ENCODE measurements around the gene LYRM4. TPM values are rescaled to one million over a fixed set of nuclear protein-coding genes. Genes with fewer than 3 reads are reported as not detected.

LYRM4 gene
- total RNA-seq, 1 donor from 2014 or later: 39.0 TPM

GRCh38 chr6:5081182-5081581 is 179.6 kb downstream of the LYRM4 start:
- H3K4me1 Mint-ChIP-seq (ENCODE audit: unreplicated experiment): peaks cover 4% of the 10 kb centered on the region
- no peak overlapping the region for H3K4me3 Mint-ChIP-seq (ENCODE audit: unreplicated experiment)
- no peak for DNase-seq (ENCODE audit: low spot score)
- TF ChIP-seq CTCF (IDR thresholded peaks at IDR 0.05; ENCODE audit: unreplicated experiment): no peak
- no peak overlapping the region for H3K27ac Mint-ChIP-seq (ENCODE audit: unreplicated experiment)
- H3K36me3 Mint-ChIP-seq (ENCODE audit: low read depth, unreplicated experiment): no peaks in the 10 kb centered on the region
- no peaks in the 10 kb centered on the region for H3K9me3 Mint-ChIP-seq (ENCODE audit: unreplicated experiment)
- peaks cover 18% of the 10 kb centered on the region for H3K27me3 Mint-ChIP-seq (ENCODE audit: unreplicated experiment)

GRCh38 chr6:5080574-5080973 is 180.2 kb downstream of the LYRM4 start:
- TF ChIP-seq CTCF (IDR thresholded peaks at IDR 0.05; ENCODE audit: unreplicated experiment): no peak
- Mint-ChIP-seq H3K27ac (ENCODE audit: unreplicated experiment) (no peak overlapping the region), H3K4me1 (ENCODE audit: unreplicated experiment) (peaks cover 4% of the 10 kb centered on the region), H3K27me3 (ENCODE audit: unreplicated experiment) (peaks cover 18% of the 10 kb centered on the region), H3K4me3 (ENCODE audit: unreplicated experiment) (no peak overlapping the region), H3K36me3 (ENCODE audit: low read depth, unreplicated experiment) (no peaks in the 10 kb centered on the region), H3K9me3 (ENCODE audit: unreplicated experiment) (no peaks in the 10 kb centered on the region)
- DNase-seq (ENCODE audit: low spot score): no peak

GRCh38 chr6:5079692-5080091 is 181.1 kb downstream of the LYRM4 start:
- Mint-ChIP-seq H3K4me3 (ENCODE audit: unreplicated experiment) (no peak overlapping the region), H3K4me1 (ENCODE audit: unreplicated experiment) (peaks cover 4% of the 10 kb centered on the region), H3K9me3 (ENCODE audit: unreplicated experiment) (no peaks in the 10 kb centered on the region), H3K27ac (ENCODE audit: unreplicated experiment) (no peak overlapping the region), H3K36me3 (ENCODE audit: low read depth, unreplicated experiment) (no peaks in the 10 kb centered on the region), H3K27me3 (ENCODE audit: unreplicated experiment) (peaks cover 16% of the 10 kb centered on the region)
- no peak for TF ChIP-seq CTCF (IDR thresholded peaks at IDR 0.05; ENCODE audit: unreplicated experiment)
- no peak for DNase-seq (ENCODE audit: low spot score)

- DNase-seq (ENCODE audit: low spot score): no peak
- no peaks in the 10 kb centered on the region for H3K4me1 Mint-ChIP-seq (ENCODE audit: unreplicated experiment)
- no peak for TF ChIP-seq CTCF (IDR thresholded peaks at IDR 0.05; ENCODE audit: unreplicated experiment)
- no peak overlapping the region for H3K27ac Mint-ChIP-seq (ENCODE audit: unreplicated experiment)
- no peaks in the 10 kb centered on the region for H3K9me3 Mint-ChIP-seq (ENCODE audit: unreplicated experiment)
- no peak overlapping the region for H3K4me3 Mint-ChIP-seq (ENCODE audit: unreplicated experiment)
- H3K36me3 Mint-ChIP-seq (ENCODE audit: low read depth, unreplicated experiment): peaks cover 2% of the 10 kb centered on the region
- peaks cover 8% of the 10 kb centered on the region for H3K27me3 Mint-ChIP-seq (ENCODE audit: unreplicated experiment)
Measured at GRCh38 chr6:5078121-5078669, 182.6 kb downstream of the LYRM4 start.

- DNase-seq (ENCODE audit: low spot score): no peak
- Mint-ChIP-seq H3K27me3 (ENCODE audit: unreplicated experiment) (peaks cover 8% of the 10 kb centered on the region), H3K4me3 (ENCODE audit: unreplicated experiment) (no peak overlapping the region), H3K27ac (ENCODE audit: unreplicated experiment) (no peak overlapping the region), H3K36me3 (ENCODE audit: low read depth, unreplicated experiment) (peaks cover 2% of the 10 kb centered on the region), H3K4me1 (ENCODE audit: unreplicated experiment) (no peaks in the 10 kb centered on the region), H3K9me3 (ENCODE audit: unreplicated experiment) (no peaks in the 10 kb centered on the region)
- no peak for TF ChIP-seq CTCF (IDR thresholded peaks at IDR 0.05; ENCODE audit: unreplicated experiment)
Measured at GRCh38 chr6:5076931-5077330, 183.8 kb downstream of the LYRM4 start.
